Subcutaneous abdominal adipose tissue (tissue), 5 donors: Measurements from ENCODE around the gene BTBD2.

Experiments
- H3K27ac ChIP-seq: one replicate; pipeline ENCODE4 v1.7.0; 2013; ENCODE audit warnings: low read depth, mild to moderate bottlenecking, inconsistent platforms, low read length, moderate library complexity
- H3K27me3 ChIP-seq, 5 donors: one replicate each; pipeline ENCODE4 v1.7.0; 2013; ENCODE audit warnings: low read length in 5 of 5, inconsistent platforms in 1 of 5; ENCODE audit not compliant: control insufficient read depth in 5 of 5, insufficient read depth in 4 of 5
- H3K36me3 ChIP-seq, 5 donors: one replicate each; pipeline ENCODE4 v1.7.0; 2013; ENCODE audit warnings: low read length in 5 of 5; ENCODE audit not compliant: control insufficient read depth in 5 of 5, insufficient read depth in 5 of 5
- H3K4me1 ChIP-seq, 5 donors: one replicate each; pipeline ENCODE4 v1.7.0; 2013; ENCODE audit warnings: low read length in 5 of 5, mild to moderate bottlenecking in 3 of 5, moderate library complexity in 1 of 5; ENCODE audit not compliant: control insufficient read depth in 5 of 5, insufficient read depth in 5 of 5
- H3K4me3 ChIP-seq, 5 donors: one replicate each; pipeline ENCODE4 v1.7.0; 2013; ENCODE audit warnings: low read length in 5 of 5, low read depth in 1 of 5
- H3K9ac ChIP-seq, 5 donors: one replicate each; pipeline ENCODE4 v1.7.0; 2013; ENCODE audit warnings: low read length in 5 of 5, mild to moderate bottlenecking in 4 of 5, moderate library complexity in 3 of 5
- H3K9me3 ChIP-seq, 5 donors: one replicate each; pipeline ENCODE4 v1.7.0; 2013; ENCODE audit warnings: low read length in 5 of 5; ENCODE audit not compliant: control insufficient read depth in 5 of 5
- donor health status: healthy.
- donor health status: healthy.
- donor health status: healthy.
- donor health status: healthy.
- donor health status: healthy.

Gene BTBD2

DNA sequence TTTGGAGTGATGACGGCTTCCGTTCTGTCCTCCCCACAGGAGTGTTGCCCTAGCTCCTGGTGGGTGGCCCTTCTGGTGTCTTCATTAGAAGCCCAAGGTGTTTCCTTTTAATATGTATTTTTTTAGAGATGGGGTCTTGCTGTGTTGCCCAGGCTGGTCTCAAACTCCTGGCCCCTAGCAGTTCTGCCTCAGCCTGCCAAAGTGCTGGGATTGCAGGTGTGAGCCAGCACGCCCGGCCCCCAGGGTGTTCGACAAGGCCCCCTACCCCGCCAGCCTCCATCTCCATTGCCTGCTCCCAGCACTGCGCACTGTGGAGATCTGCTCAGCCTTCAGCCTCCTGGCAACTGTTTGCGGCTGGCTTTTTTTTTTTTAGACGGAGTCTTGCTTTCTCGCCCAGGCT is 31.2 kb downstream of the BTBD2 start:
- peaks cover 0 to 90% (median 70%) of the 10 kb centered on the region in 5 donors for H3K36me3 ChIP-seq
- no peaks in the 10 kb centered on the region for H3K9me3 ChIP-seq
- H3K4me3 ChIP-seq, result no peak overlapping the region
- H3K9ac ChIP-seq, result no peak overlapping the region
- H3K27ac ChIP-seq, result no peak overlapping the region
- H3K27me3 ChIP-seq, result no peaks in the 10 kb centered on the region
- H3K4me1 ChIP-seq, result no peaks in the 10 kb centered on the region

DNA sequence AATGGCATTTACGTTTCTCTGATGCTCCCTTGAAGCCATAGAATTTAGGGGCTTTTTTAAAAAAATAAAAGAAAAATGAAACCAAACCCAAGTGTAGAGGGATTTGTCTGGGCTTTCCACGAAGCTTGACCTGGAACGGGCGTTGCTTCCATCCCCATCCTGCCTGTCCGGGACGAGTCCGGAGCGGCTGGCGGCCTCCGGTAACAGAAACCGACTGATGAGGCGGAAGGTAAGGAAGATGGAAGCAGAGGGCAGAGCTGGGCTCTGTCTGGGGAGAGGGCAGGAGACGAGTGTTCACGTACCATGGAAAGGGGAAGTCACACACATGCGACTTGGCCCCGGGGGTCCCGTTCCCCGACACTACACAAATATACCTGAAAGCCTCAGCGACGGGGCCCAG is 34.3 kb downstream of the BTBD2 start:
- no peaks in the 10 kb centered on the region for H3K4me1 ChIP-seq
- H3K36me3 ChIP-seq, result peaks cover 0 to 76% (median 54%) of the 10 kb centered on the region in 5 donors
- no peak overlapping the region for H3K9ac ChIP-seq
- H3K9me3 ChIP-seq, result no peaks in the 10 kb centered on the region
- H3K27me3 ChIP-seq, result no peaks in the 10 kb centered on the region
- H3K4me3 ChIP-seq, result no peak overlapping the region
- no peak overlapping the region for H3K27ac ChIP-seq

DNA sequence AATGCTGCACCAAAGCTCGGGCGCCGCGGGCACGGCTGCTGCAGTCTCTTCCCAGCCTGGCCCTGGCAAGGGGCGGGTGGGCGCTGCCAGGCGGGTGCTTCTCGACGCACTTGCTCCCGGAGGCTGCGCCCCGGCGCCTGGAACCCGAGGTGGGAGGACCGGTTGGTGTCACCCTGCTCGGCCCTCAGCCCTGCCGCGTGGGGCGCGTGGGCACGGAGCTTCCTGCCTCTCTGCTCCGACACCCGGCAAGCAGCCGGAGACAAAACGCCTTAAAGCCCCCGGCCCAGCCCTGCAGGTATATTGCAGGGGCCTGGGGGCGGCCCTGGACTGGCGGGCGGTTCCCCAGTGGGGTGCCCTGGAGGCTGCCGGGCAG is 34.7 kb downstream of the BTBD2 start:
- Histone ChIP-seq H3K27ac (no peak overlapping the region), H3K9ac (no peak overlapping the region), H3K36me3 (peaks cover 0 to 76% (median 50%) of the 10 kb centered on the region in 5 donors), H3K9me3 (no peaks in the 10 kb centered on the region), H3K4me1 (no peaks in the 10 kb centered on the region), H3K27me3 (no peaks in the 10 kb centered on the region), H3K4me3 (no peak overlapping the region)

DNA sequence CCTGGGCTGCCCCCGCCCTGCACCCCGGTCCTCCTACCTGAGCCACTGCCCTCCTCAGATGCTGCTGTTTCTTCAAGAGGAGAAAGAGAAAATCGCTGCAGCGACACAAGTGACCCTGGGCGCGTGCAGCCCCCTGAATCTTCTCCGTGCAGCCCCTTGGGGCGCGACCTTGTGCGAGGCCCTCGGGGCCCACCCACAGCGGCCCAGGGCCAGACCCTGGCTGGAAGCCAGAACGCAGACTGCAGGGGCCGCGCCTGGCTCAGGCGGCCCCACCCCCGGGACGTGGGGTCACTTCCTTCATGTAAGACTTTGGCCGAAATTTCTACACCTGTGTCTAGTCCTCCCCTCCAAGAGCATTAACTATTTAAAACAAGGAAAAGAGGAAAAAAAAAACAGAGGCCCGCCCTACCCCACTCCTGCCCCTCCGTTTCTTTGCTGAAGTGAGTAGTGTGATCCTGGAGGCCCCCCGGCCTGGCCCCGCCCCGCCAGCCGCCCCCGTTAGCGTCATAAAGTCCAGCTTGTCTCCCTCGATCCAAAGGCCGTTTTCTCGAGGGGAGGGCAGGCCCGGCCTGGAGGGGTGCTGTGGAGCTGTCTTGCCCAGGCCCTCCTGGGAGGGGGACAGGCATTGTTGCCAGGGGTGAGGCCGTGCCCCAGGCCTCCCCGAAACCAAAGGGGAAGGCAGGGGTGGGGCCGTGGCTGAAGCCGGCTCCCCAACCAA is 35.3 kb downstream of the BTBD2 start:
- H3K9ac ChIP-seq, result no peak overlapping the region
- H3K9me3 ChIP-seq, result no peaks in the 10 kb centered on the region
- no peak overlapping the region for H3K27ac ChIP-seq
- H3K36me3 ChIP-seq, result peaks cover 0 to 75% (median 50%) of the 10 kb centered on the region in 5 donors
- H3K4me3 ChIP-seq, result no peak overlapping the region
- no peaks in the 10 kb centered on the region for H3K27me3 ChIP-seq
- no peaks in the 10 kb centered on the region for H3K4me1 ChIP-seq

DNA sequence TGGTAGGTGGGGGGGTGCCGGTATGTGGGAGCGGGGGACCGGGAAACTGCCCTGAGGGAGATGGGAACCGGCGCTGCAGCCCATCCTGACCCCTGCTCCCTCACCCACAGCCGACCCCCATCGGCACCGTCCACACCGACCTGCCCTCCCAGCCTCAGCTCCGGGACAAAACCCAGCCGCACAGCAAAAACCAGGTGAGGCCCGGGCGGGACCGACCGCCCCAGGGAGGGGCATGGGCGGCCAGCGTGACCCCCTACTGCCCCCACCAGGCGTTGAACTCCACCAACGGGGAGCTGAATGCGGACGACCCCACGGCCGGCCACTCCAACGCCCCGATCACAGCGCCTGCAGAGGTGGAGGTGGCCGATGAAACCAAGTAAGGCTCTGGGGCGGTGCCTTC is 35.9 kb downstream of the BTBD2 start:
- H3K36me3 ChIP-seq, result peaks cover 0 to 75% (median 51%) of the 10 kb centered on the region in 5 donors

DNA sequence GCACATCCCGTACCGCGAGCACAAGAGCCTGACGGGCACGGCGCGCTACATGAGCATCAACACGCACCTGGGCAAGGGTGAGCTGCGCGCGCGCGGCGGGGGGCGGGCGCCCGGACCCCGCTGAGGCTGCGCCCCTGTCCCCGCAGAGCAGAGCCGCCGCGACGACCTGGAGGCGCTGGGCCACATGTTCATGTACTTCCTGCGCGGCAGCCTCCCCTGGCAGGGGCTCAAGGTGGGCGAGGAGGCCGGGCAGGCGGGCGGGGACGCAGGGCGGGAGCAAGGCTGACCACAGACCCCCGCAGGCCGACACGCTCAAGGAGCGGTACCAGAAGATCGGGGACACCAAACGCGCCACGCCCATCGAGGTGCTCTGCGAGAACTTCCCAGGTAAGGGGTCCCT is 36.5 kb downstream of the BTBD2 start:
- Histone ChIP-seq H3K9me3 (no peaks in the 10 kb centered on the region), H3K4me1 (no peaks in the 10 kb centered on the region), H3K27ac (no peak overlapping the region), H3K4me3 (no peak overlapping the region), H3K36me3 (peaks cover 0 to 74% (median 49%) of the 10 kb centered on the region in 5 donors), H3K9ac (no peak overlapping the region), H3K27me3 (no peaks in the 10 kb centered on the region)

More for the DNA sequence above, 35.9 kb downstream of the BTBD2 start:
- H3K27ac ChIP-seq, result no peak overlapping the region
- no peaks in the 10 kb centered on the region for H3K9me3 ChIP-seq
- H3K4me3 ChIP-seq, result no peak overlapping the region
- no peaks in the 10 kb centered on the region for H3K27me3 ChIP-seq
- no peaks in the 10 kb centered on the region for H3K4me1 ChIP-seq
- no peak overlapping the region for H3K9ac ChIP-seq

DNA sequence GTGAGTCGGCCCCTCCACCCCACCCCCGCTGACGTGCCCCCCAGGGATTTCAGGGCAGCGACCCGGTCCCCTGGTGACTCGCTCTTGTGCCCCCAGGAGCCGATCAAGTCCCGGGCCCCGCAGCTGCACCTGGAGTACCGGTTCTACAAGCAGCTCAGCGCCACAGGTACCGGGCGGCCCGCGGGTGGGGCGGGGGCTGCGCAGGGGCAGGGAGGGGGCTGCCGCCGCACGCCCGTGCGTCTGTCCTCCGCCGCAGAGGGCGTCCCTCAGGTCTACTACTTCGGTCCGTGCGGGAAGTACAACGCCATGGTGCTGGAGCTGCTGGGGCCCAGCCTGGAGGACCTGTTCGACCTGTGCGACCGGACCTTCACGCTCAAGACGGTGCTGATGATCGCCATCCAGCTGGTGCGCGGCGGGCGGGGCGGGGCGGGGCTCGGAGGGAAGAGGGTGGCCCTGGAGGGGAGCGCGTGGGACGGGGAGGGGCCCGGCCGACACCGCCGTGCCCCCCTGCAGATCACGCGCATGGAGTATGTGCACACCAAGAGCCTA is 37.1 kb downstream of the BTBD2 start:
- Histone ChIP-seq H3K36me3 (peaks cover 0 to 71% (median 49%) of the 10 kb centered on the region in 5 donors), H3K4me1 (no peaks in the 10 kb centered on the region), H3K4me3 (no peak overlapping the region), H3K9ac (no peak overlapping the region), H3K27me3 (no peaks in the 10 kb centered on the region), H3K27ac (no peak overlapping the region), H3K9me3 (no peaks in the 10 kb centered on the region)

DNA sequence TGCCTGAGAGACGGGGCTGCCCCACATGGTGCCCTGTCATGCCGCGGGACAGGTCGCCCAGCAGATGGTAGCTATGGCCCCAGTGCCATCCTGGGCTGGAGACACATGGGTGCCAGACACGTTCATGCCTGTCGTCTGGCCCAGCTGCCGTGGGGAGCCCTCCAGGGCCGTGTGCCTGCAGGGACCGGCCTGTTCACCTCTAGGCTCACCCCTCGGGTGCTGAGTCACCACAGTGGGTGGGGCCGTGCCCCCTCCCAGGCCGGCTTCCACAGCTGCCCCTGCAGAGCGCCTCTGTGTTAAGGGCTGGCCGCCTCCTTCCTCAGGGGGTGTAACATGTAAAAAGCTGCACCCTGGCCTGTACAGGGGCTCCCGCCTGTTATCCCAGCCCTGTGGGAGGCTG is 38.4 kb downstream of the BTBD2 start:
- Histone ChIP-seq H3K4me1 (no peaks in the 10 kb centered on the region), H3K27ac (no peak overlapping the region), H3K9me3 (no peaks in the 10 kb centered on the region), H3K4me3 (no peak overlapping the region), H3K36me3 (peaks cover 0 to 65% (median 45%) of the 10 kb centered on the region in 5 donors), H3K9ac (no peak overlapping the region), H3K27me3 (no peaks in the 10 kb centered on the region)

DNA sequence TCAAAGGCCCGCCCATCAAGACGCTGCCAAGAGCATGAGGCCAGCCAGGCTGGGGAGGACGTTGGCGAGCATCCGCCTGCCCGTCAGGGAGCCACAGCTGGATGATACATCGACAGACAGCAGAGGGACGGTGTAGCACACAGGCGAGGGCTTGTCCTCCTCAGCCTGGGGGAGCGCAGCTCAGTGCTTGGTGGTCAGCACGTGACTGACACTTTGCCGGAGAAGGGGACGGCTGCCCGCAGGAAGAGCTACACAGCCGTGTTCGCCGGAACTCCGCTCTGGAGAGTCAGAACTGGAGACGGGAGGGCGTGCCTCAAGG is 40.4 kb downstream of the BTBD2 start:
- Histone ChIP-seq H3K27ac (no peak overlapping the region), H3K27me3 (no peaks in the 10 kb centered on the region), H3K4me1 (no peaks in the 10 kb centered on the region), H3K9me3 (no peaks in the 10 kb centered on the region), H3K4me3 (no peak overlapping the region), H3K9ac (no peak overlapping the region), H3K36me3 (peaks cover 0 to 60% (median 39%) of the 10 kb centered on the region in 5 donors)

DNA sequence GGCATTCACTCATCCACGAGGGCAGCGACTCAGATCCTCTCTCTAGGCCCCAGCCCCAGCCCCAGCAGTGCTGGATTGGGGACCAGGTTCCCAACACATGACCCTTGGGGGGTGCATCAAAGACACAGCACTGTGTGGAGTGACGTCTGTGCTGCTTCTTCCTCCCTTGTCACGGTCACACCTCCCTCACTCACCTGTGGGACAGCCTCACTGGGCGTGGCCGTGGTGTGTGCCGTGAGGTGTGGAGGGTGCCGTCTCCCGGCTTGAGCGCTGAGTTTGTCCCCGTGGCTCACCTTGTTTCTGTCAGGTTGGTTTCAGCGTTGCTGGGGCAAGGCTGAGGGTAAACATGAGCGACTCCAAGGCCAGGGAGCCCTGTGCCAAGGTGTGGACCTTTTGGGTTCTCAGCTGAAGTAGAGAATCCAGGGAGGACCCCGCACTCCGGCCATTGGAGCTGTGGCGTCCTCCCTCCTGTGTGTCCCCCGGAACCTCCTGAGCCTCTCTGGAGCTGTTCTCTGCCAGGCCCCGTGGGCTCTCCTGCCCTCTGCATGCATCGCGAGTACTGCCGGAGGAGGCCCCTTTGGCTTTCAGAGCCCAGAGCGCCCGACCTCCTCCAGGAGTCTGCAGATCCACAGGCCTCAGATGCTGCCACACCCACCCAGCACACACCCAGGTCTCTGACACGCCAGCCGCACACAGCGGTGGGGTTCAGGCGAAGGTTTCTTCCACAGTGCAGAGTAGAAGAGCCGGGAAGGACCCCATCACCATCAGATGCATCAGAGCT is 40.9 kb downstream of the BTBD2 start:
- Histone ChIP-seq H3K27me3 (no peaks in the 10 kb centered on the region), H3K9me3 (no peaks in the 10 kb centered on the region), H3K36me3 (peaks cover 0 to 60% (median 39%) of the 10 kb centered on the region in 5 donors), H3K4me3 (no peak overlapping the region), H3K4me1 (no peaks in the 10 kb centered on the region), H3K27ac (no peak overlapping the region), H3K9ac (no peak overlapping the region)
